AG04450 (cell line): ENCODE measurements around the gene OMP. TPM values are rescaled to one million over a fixed set of nuclear protein-coding genes. Genes with fewer than 3 reads are reported as not detected.

Source experiments
- CTCF ChIA-PET: fragments of 300-600, 350-600 bp; formaldehyde crosslinking; extraction: SDS; loops from one replicate; lab custom pipeline; 2022; ENCODE audit warnings: antibody characterized with exemption, inconsistent platforms; lab: Charles Lee
- POLR2A ChIA-PET: fragments of 350-600 bp; formaldehyde crosslinking; extraction: SDS; loops from one replicate; lab custom pipeline; 2021; ENCODE audit warnings: antibody characterized with exemption, inconsistent platforms; lab: Yijun Ruan, JAX
- DNase-seq: peaks from one replicate; pipeline ENCODE4 v3.0.0-alpha.2; 2011; ENCODE audit warnings: low read depth, low spot score
- H3K27ac ChIP-seq: one replicate; pipeline ENCODE4 v1.5.1; 2012; ENCODE audit warnings: low read depth, low read length, control low read depth
- H3K27me3 ChIP-seq: one replicate; pipeline ENCODE4 v1.6.0; 2012; ENCODE audit warnings: low read length; ENCODE audit not compliant: control insufficient read depth, insufficient read depth
- H3K4me3 ChIP-seq: 2 replicates; pipeline ENCODE4 v1.5.1; 2011; ENCODE audit warnings: mild to moderate bottlenecking, low read depth, low read length, control low read depth
- H3K9me3 ChIP-seq: 2 replicates; pipeline ENCODE4 v1.5.1; 2012; ENCODE audit warnings: low read length; ENCODE audit not compliant: control insufficient read depth, insufficient read depth
- CTCF ChIP-seq: IDR thresholded peaks from 2 replicates; pipeline ENCODE4 v1.5.1; 2011; ENCODE audit warnings: low read depth, low read length, control low read depth, inconsistent platforms
- polyA plus RNA-seq: library from polyadenylated mRNA; depleted of rRNA; stranded (reverse); fragments of >200 nt; gene quantifications from 2 replicates; pipeline ENCODE4 v1.2.3, GENCODE V29; 2011

OMP gene
- polyA plus RNA-seq, 1 experiment: not detected

GRCh38 chr11:77142091-77142975, 39.7 kb downstream of the OMP start:
- DNase-seq: no peak

GRCh38 chr11:77143405-77144020, 40.9 kb downstream of the OMP start:
- ChIA-PET CTCF (no interaction called here), POLR2A (no interaction called here)
- no peak for DNase-seq
- Histone ChIP-seq H3K4me3 (no peak overlapping the region), H3K9me3 (no peaks in the 10 kb centered on the region; the same call in 1 of the 2 replicates), H3K27me3 (peaks cover 27% of the 10 kb centered on the region), H3K27ac (no peak overlapping the region)
- TF ChIP-seq CTCF: no peak

More at GRCh38 chr11:77142091-77142975, 39.7 kb downstream of the OMP start:
- no peak for TF ChIP-seq CTCF
- CTCF ChIA-PET: interaction anchor here (0.7 to 3.5 kb wide), 2 partner anchors 15 to 406 kb away, joined by 3 to 26 read pairs; partner anchors contain the start of gene MYO7A
- H3K27ac ChIP-seq: no peak overlapping the region
- POLR2A ChIA-PET: no interaction called here
- H3K27me3 ChIP-seq: peaks cover 19% of the 10 kb centered on the region
- H3K9me3 ChIP-seq: no peaks in the 10 kb centered on the region; the same call in 1 of the 2 replicates
- no peak overlapping the region for H3K4me3 ChIP-seq

- Histone ChIP-seq H3K4me3 (no peak overlapping the region), H3K27ac (no peak overlapping the region), H3K27me3 (peaks cover 27% of the 10 kb centered on the region), H3K9me3 (no peaks in the 10 kb centered on the region; the same call in 1 of the 2 replicates)
- CTCF ChIA-PET: interaction anchor here (1.6 kb wide), 1 partner anchor 17 kb away, joined by 5 read pairs; the partner anchor contains the start of gene MYO7A
- POLR2A ChIA-PET: no interaction called here
- TF ChIP-seq CTCF: no peak
- no peak for DNase-seq
Measured at GRCh38 chr11:77144196-77144856, 41.7 kb downstream of the OMP start.

- DNase-seq: no peak
- TF ChIP-seq CTCF: no peak
- peaks cover 30% of the 10 kb centered on the region for H3K27me3 ChIP-seq
- H3K9me3 ChIP-seq: no peaks in the 10 kb centered on the region; the same call in 1 of the 2 replicates
- POLR2A ChIA-PET: no interaction called here
- CTCF ChIA-PET: interaction anchor here (1.6 kb wide), 1 partner anchor 17 kb away, joined by 5 read pairs; the partner anchor contains the start of gene MYO7A
- H3K27ac ChIP-seq: no peak overlapping the region
- H3K4me3 ChIP-seq: no peak overlapping the region
Measured at GRCh38 chr11:77144857-77145428, 42.3 kb downstream of the OMP start.
